HEK293 (cell line): Measurements from ENCODE around the gene MTMR2.

ENCODE experiments used
- CTCF ChIA-PET: fragments of 350-600 bp; formaldehyde crosslinking; extraction: SDS; loops from one replicate; lab custom pipeline; 2021; ENCODE audit warnings: antibody characterized with exemption; lab: Yijun Ruan, JAX
- POLR2A ChIA-PET: fragments of 300-600 bp; formaldehyde crosslinking; extraction: SDS; loops from one replicate; lab custom pipeline; 2020; ENCODE audit warnings: antibody characterized with exemption, inconsistent platforms; lab: Yijun Ruan, JAX
- H3K27ac ChIP-seq: fragments of 200-500 bp; sonication (Bioruptor generic); 2 replicates; pipeline ENCODE4 v1.5.1; 2014; ENCODE audit warnings: low read depth, low read length, control low read depth, inconsistent platforms; ENCODE audit errors: extremely low read depth
- H3K36me3 ChIP-seq, 2 experiments: fragments of 200-500 bp in 1 of 2; sonication (Bioruptor generic) in 1 of 2; 1 replicate in 1 of 2; 2 replicates in 1 of 2; pipeline ENCODE4 v1.5.1; 2014 to 2017; ENCODE audit warnings: inconsistent platforms in 2 of 2, low read length in 2 of 2; ENCODE audit not compliant: control insufficient read depth in 2 of 2, insufficient read depth in 1 of 2
- H3K4me1 ChIP-seq: fragments of 200-500 bp; sonication (Bioruptor generic); 2 replicates; pipeline ENCODE4 v1.5.1; 2014; ENCODE audit warnings: mild to moderate bottlenecking, low read length, inconsistent platforms; ENCODE audit not compliant: control insufficient read depth, insufficient read depth
- H3K4me3 ChIP-seq: 2 replicates; pipeline ENCODE4 v1.5.1; 2011; ENCODE audit warnings: low read depth, mild to moderate bottlenecking, control low read depth, low read length, moderate library complexity
- H3K9me3 ChIP-seq: fragments of 200-500 bp; sonication (Bioruptor generic); 2 replicates; pipeline ENCODE4 v1.5.1; 2014; ENCODE audit warnings: low read depth, low read length, inconsistent platforms; ENCODE audit not compliant: control insufficient read depth, insufficient read depth
- BCL6B ChIP-seq: fragments of 450-650 bp; formaldehyde crosslinking; IDR thresholded peaks from 2 replicates; pipeline ENCODE4 v1.5.1; 2017; ENCODE audit warnings: missing biosample characterization, missing genetic modification characterization
- CTCF ChIP-seq: fragments of 450-650 bp; formaldehyde crosslinking; IDR thresholded peaks from 2 replicates; pipeline ENCODE4 v1.5.1; 2016; ENCODE audit warnings: missing biosample characterization, missing genetic modification characterization
- EGR2 ChIP-seq: fragments of 450-650 bp; formaldehyde crosslinking; IDR thresholded peaks from 2 replicates; pipeline ENCODE4 v1.5.1; 2016; ENCODE audit warnings: low read depth, missing biosample characterization, missing genetic modification characterization
- FEZF1 ChIP-seq: fragments of 450-650 bp; formaldehyde crosslinking; IDR thresholded peaks from 2 replicates; pipeline ENCODE4 v1.5.1; 2016; ENCODE audit warnings: missing biosample characterization, missing genetic modification characterization
- HIC1 ChIP-seq: fragments of 450-650 bp; formaldehyde crosslinking; IDR thresholded peaks from 2 replicates; pipeline ENCODE4 v1.5.1; 2016; ENCODE audit warnings: missing biosample characterization, missing genetic modification characterization
- KLF7 ChIP-seq: fragments of 450-650 bp; formaldehyde crosslinking; IDR thresholded peaks from 2 replicates; pipeline ENCODE4 v1.5.1; 2016; ENCODE audit warnings: missing biosample characterization, missing genetic modification characterization, borderline replicate concordance
- SP3 ChIP-seq: fragments of 450-650 bp; formaldehyde crosslinking; IDR thresholded peaks from 2 replicates; pipeline ENCODE4 v1.5.1; 2016; ENCODE audit warnings: missing biosample characterization, missing genetic modification characterization
- YY1 ChIP-seq: fragments of 450-650 bp; formaldehyde crosslinking; IDR thresholded peaks from 2 replicates; pipeline ENCODE4 v1.5.1; 2018; ENCODE audit warnings: missing biosample characterization, missing genetic modification characterization
- ZBTB20 ChIP-seq: fragments of 450-650 bp; formaldehyde crosslinking; IDR thresholded peaks from 2 replicates; pipeline ENCODE4 v1.5.1; 2016; ENCODE audit warnings: missing biosample characterization, missing genetic modification characterization
- ZEB2 ChIP-seq: fragments of 450-650 bp; formaldehyde crosslinking; IDR thresholded peaks from 2 replicates; pipeline ENCODE4 v1.5.1; 2016; ENCODE audit warnings: missing biosample characterization, missing genetic modification characterization
- ZNF404 ChIP-seq: fragments of 450-650 bp; formaldehyde crosslinking; IDR thresholded peaks from 2 replicates; pipeline ENCODE4 v1.5.1; 2017; ENCODE audit warnings: missing biosample characterization, missing genetic modification characterization
- ZNF529 ChIP-seq: fragments of 450-650 bp; formaldehyde crosslinking; IDR thresholded peaks from 2 replicates; pipeline ENCODE4 v1.5.1; 2017; ENCODE audit warnings: missing genetic modification characterization, missing biosample characterization; ENCODE audit not compliant: insufficient replicate concordance
- ZNF548 ChIP-seq: fragments of 450-650 bp; formaldehyde crosslinking; IDR thresholded peaks from 2 replicates; pipeline ENCODE4 v1.5.1; 2016; ENCODE audit warnings: missing biosample characterization, missing genetic modification characterization
- ZNF558 ChIP-seq: fragments of 450-650 bp; formaldehyde crosslinking; IDR thresholded peaks from 2 replicates; pipeline ENCODE4 v1.5.1; 2016; ENCODE audit warnings: missing biosample characterization, missing genetic modification characterization
- ZNF747 ChIP-seq: fragments of 450-650 bp; formaldehyde crosslinking; IDR thresholded peaks from 2 replicates; pipeline ENCODE4 v1.5.1; 2016; ENCODE audit warnings: missing biosample characterization, missing genetic modification characterization
- ZNF76 ChIP-seq: fragments of 450-650 bp; formaldehyde crosslinking; IDR thresholded peaks from 2 replicates; pipeline ENCODE4; 2016; ENCODE audit warnings: low read depth, missing biosample characterization, missing genetic modification characterization, borderline replicate concordance
- ZNF777 ChIP-seq: fragments of 450-650 bp; formaldehyde crosslinking; IDR thresholded peaks from 2 replicates; pipeline ENCODE4 v1.5.1; 2017; ENCODE audit warnings: missing biosample characterization, missing genetic modification characterization, borderline replicate concordance
- ZNF785 ChIP-seq: fragments of 450-650 bp; formaldehyde crosslinking; IDR thresholded peaks from 2 replicates; pipeline ENCODE4 v1.5.1; 2016; ENCODE audit warnings: missing biosample characterization, missing genetic modification characterization
- TF ChIP-seq, protein P1 (sequence below): fragments of 450-650 bp; formaldehyde crosslinking; IDR thresholded peaks from 2 replicates; pipeline ENCODE4 v1.5.1; 2016; ENCODE audit warnings: missing biosample characterization, missing genetic modification characterization
- TF ChIP-seq, protein P2 (sequence below): fragments of 450-650 bp; formaldehyde crosslinking; IDR thresholded peaks from 2 replicates; pipeline ENCODE4 v1.5.1; 2016; ENCODE audit warnings: missing biosample characterization, missing genetic modification characterization
- TF ChIP-seq, protein P3 (sequence below): fragments of 450-650 bp; formaldehyde crosslinking; IDR thresholded peaks from 2 replicates; pipeline ENCODE4 v1.5.1; 2016; ENCODE audit warnings: missing biosample characterization, missing genetic modification characterization
- TF ChIP-seq, protein P4 (sequence below): fragments of 450-650 bp; formaldehyde crosslinking; IDR thresholded peaks from 2 replicates; pipeline ENCODE4 v1.5.1; 2016; ENCODE audit warnings: missing biosample characterization, missing genetic modification characterization
- TF ChIP-seq, protein P5 (sequence below): fragments of 450-650 bp; IDR thresholded peaks from 2 replicates; pipeline ENCODE4 v1.5.1; 2018; ENCODE audit warnings: missing biosample characterization, missing genetic modification characterization

The MTMR2 gene

GRCh38 chr11:95853862-95854261 lies 70.0 kb downstream of the MTMR2 start (continued):
- TF ChIP-seq FEZF1 (tag by site-specific recombination) (no peak), BCL6B (no peak), HIC1 (no peak), YY1 (no peak), ZBTB20 (no peak), ZNF747 (tag by site-specific recombination) (no peak)

DNA sequence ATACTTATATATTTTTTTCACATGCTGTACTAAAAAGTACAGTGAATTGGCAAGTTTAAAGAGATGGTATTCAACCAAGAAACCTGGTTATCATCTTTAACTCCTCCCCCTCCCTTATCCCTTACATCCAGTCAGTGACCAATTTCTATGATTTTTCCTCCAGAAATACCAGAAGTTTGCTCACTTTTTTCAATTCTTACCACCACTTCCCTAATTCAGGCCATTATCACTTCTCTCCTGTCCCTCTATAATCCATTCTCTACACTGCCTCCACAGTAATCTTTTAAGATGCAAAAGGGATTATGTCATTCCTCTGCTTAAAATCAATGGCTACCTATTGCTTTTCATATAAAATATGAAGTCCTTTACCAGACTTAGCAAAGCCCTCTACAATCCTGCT lies 70.8 kb downstream of the MTMR2 start:
- TF ChIP-seq, protein P1, sequence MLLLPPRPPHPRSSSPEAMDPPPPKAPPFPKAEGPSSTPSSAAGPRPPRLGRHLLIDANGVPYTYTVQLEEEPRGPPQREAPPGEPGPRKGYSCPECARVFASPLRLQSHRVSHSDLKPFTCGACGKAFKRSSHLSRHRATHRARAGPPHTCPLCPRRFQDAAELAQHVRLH, result no peak
- TF ChIP-seq EGR2 (tag by site-specific recombination) (no peak), ZNF777 (no peak), SP3 (no peak), ZEB2 (tag by site-specific recombination) (no peak), ZNF76 (no peak), KLF7 (tag by site-specific recombination) (no peak), ZNF785 (tag by site-specific recombination) (no peak), ZNF404 (tag by site-specific recombination) (no peak), ZNF548 (tag by site-specific recombination) (no peak), CTCF (tag by site-specific recombination) (no peak), YY1 (no peak), ZNF558 (tag by site-specific recombination) (no peak), ZNF529 (tag by site-specific recombination) (no peak)
- TF ChIP-seq, protein P2, sequence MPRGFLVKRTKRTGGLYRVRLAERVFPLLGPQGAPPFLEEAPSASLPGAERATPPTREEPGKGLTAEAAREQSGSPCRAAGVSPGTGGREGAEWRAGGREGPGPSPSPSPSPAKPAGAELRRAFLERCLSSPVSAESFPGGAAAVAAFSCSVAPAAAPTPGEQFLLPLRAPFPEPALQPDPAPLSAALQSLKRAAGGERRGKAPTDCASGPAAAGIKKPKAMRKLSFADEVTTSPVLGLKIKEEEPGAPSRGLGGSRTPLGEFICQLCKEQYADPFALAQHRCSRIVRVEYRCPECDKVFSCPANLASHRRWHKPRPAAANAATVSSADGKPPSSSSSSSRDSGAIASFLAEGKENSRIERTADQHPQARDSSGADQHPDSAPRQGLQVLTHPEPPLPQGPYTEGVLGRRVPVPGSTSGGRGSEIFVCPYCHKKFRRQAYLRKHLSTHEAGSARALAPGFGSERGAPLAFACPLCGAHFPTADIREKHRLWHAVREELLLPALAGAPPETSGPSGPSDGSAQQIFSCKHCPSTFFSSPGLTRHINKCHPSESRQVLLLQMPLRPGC, result no peak
- TF ChIP-seq, protein P3, sequence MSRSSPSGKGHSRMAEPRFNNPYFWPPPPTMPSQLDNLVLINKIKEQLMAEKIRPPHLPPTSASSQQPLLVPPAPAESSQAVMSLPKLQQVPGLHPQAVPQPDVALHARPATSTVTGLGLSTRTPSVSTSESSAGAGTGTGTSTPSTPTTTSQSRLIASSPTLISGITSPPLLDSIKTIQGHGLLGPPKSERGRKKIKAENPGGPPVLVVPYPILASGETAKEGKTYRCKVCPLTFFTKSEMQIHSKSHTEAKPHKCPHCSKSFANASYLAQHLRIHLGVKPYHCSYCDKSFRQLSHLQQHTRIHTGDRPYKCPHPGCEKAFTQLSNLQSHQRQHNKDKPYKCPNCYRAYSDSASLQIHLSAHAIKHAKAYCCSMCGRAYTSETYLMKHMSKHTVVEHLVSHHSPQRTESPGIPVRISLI (tag by site-specific recombination), result no peak
- TF ChIP-seq, protein P4, sequence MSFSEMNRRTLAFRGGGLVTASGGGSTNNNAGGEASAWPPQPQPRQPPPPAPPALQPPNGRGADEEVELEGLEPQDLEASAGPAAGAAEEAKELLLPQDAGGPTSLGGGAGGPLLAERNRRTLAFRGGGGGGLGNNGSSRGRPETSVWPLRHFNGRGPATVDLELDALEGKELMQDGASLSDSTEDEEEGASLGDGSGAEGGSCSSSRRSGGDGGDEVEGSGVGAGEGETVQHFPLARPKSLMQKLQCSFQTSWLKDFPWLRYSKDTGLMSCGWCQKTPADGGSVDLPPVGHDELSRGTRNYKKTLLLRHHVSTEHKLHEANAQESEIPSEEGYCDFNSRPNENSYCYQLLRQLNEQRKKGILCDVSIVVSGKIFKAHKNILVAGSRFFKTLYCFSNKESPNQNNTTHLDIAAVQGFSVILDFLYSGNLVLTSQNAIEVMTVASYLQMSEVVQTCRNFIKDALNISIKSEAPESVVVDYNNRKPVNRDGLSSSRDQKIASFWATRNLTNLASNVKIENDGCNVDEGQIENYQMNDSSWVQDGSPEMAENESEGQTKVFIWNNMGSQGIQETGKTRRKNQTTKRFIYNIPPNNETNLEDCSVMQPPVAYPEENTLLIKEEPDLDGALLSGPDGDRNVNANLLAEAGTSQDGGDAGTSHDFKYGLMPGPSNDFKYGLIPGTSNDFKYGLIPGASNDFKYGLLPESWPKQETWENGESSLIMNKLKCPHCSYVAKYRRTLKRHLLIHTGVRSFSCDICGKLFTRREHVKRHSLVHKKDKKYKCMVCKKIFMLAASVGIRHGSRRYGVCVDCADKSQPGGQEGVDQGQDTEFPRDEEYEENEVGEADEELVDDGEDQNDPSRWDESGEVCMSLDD (tag by site-specific recombination), result no peak
- TF ChIP-seq, protein P5, sequence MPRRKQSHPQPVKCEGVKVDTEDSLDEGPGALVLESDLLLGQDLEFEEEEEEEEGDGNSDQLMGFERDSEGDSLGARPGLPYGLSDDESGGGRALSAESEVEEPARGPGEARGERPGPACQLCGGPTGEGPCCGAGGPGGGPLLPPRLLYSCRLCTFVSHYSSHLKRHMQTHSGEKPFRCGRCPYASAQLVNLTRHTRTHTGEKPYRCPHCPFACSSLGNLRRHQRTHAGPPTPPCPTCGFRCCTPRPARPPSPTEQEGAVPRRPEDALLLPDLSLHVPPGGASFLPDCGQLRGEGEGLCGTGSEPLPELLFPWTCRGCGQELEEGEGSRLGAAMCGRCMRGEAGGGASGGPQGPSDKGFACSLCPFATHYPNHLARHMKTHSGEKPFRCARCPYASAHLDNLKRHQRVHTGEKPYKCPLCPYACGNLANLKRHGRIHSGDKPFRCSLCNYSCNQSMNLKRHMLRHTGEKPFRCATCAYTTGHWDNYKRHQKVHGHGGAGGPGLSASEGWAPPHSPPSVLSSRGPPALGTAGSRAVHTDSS (tag by site-specific recombination), result no peak
- TF ChIP-seq, all 188 proteins: peak for 0
- Histone ChIP-seq H3K9me3 (no peaks in the 10 kb centered on the region), H3K4me1 (no peaks in the 10 kb centered on the region), H3K27ac (no peak overlapping the region), H3K36me3 (peaks cover 4 to 27% of the 10 kb centered on the region in 2 experiments; a peak in 2 of 3 replicates), H3K4me3 (no peak overlapping the region)
- CTCF ChIA-PET, result no interaction called here
- POLR2A ChIA-PET, result no interaction called here
